ENCODE measurements around the gene TSNAXIP1.
A peak's percentile ranks its signal among the peaks of the same experiment; 100 is the strongest.

The TSNAXIP1 gene

GRCh38 chr16:67862623-67863583 is 56.2 kb downstream of the TSNAXIP1 start:
- TF ChIP-seq CEBPB (IDR thresholded peaks at IDR 0.05), result no peak
- TF ChIP-seq REST (IDR thresholded peaks at IDR 0.05; ENCODE audit: low read depth), result no peak
- no peak for TF ChIP-seq RAD21 (IDR thresholded peaks at IDR 0.05; ENCODE audit: low read depth)
- no peak for TF ChIP-seq YY1 (IDR thresholded peaks at IDR 0.05; ENCODE audit: low read depth)
- TF ChIP-seq FOXM1 (IDR thresholded peaks at IDR 0.05; ENCODE audit: borderline replicate concordance, low read depth), result no peak
- TF ChIP-seq ZBTB7A (IDR thresholded peaks at IDR 0.05; ENCODE audit: low read depth), result no peak
- TF ChIP-seq USF1 (IDR thresholded peaks at IDR 0.05), result no peak
- TF ChIP-seq TAF1 (IDR thresholded peaks at IDR 0.05; ENCODE audit: low read depth), result no peak
- TF ChIP-seq EP300 (IDR thresholded peaks at IDR 0.05; ENCODE audit: borderline replicate concordance), result no peak
- no peak for TF ChIP-seq MAX (IDR thresholded peaks at IDR 0.05)
- no peak for TF ChIP-seq EGR1 (IDR thresholded peaks at IDR 0.05)
- no peak for TF ChIP-seq TCF12 (IDR thresholded peaks at IDR 0.05; ENCODE audit: low read depth)
- TF ChIP-seq CREB1 (IDR thresholded peaks at IDR 0.05; ENCODE audit: low read depth), result no peak
- no peak for TF ChIP-seq TEAD4 (IDR thresholded peaks at IDR 0.05)
- no peak for TF ChIP-seq NFIC (IDR thresholded peaks at IDR 0.05)

GRCh38 chr16:67864594-67864993 is 57.9 kb downstream of the TSNAXIP1 start:
- TF ChIP-seq USF1 (IDR thresholded peaks at IDR 0.05) (no peak), REST (IDR thresholded peaks at IDR 0.05; ENCODE audit: low read depth) (no peak), NFIC (IDR thresholded peaks at IDR 0.05) (no peak), FOXM1 (IDR thresholded peaks at IDR 0.05; ENCODE audit: borderline replicate concordance, low read depth) (no peak), CREB1 (IDR thresholded peaks at IDR 0.05; ENCODE audit: low read depth) (no peak), TEAD4 (IDR thresholded peaks at IDR 0.05) (no peak), EGR1 (IDR thresholded peaks at IDR 0.05) (no peak), YY1 (IDR thresholded peaks at IDR 0.05; ENCODE audit: low read depth) (no peak), RAD21 (IDR thresholded peaks at IDR 0.05; ENCODE audit: low read depth) (no peak), ZBTB7A (IDR thresholded peaks at IDR 0.05; ENCODE audit: low read depth) (no peak)

GRCh38 chr16:67865318-67865717 is 58.6 kb downstream of the TSNAXIP1 start:
- no peak for TF ChIP-seq ZBTB7A (IDR thresholded peaks at IDR 0.05; ENCODE audit: low read depth)
- TF ChIP-seq MAX (IDR thresholded peaks at IDR 0.05), result 0 out of 2 replicates have a peak, but pooled peaks have one; percentile 30
- no peak for TF ChIP-seq CEBPB (IDR thresholded peaks at IDR 0.05)
- no peak for TF ChIP-seq NFIC (IDR thresholded peaks at IDR 0.05)
- TF ChIP-seq RAD21 (IDR thresholded peaks at IDR 0.05; ENCODE audit: low read depth), result peak; percentile 55

- no peak for TF ChIP-seq FOXM1 (IDR thresholded peaks at IDR 0.05; ENCODE audit: borderline replicate concordance, low read depth)
- no peak for TF ChIP-seq YY1 (IDR thresholded peaks at IDR 0.05; ENCODE audit: low read depth)
- no peak for TF ChIP-seq RAD21 (IDR thresholded peaks at IDR 0.05; ENCODE audit: low read depth)
- no peak for TF ChIP-seq USF1 (IDR thresholded peaks at IDR 0.05)
- TF ChIP-seq ZBTB7A (IDR thresholded peaks at IDR 0.05; ENCODE audit: low read depth), result no peak
- TF ChIP-seq EGR1 (IDR thresholded peaks at IDR 0.05), result no peak
- no peak for TF ChIP-seq REST (IDR thresholded peaks at IDR 0.05; ENCODE audit: low read depth)
- no peak for TF ChIP-seq CREB1 (IDR thresholded peaks at IDR 0.05; ENCODE audit: low read depth)
- no peak for TF ChIP-seq CEBPB (IDR thresholded peaks at IDR 0.05)
These were observed 61.6 kb downstream of the TSNAXIP1 start for GRCh38 chr16:67868290-67868689.

All from Ishikawa (cell line).